ENCODE data around the gene ATP1B3. TPM values are rescaled to one million over a fixed set of nuclear protein-coding genes. Genes with fewer than 3 reads are reported as not detected.

The ATP1B3 gene
- total RNA-seq, 1 donor from 2014 or later, result 161 TPM

- Histone ChIP-seq H3K36me3 (peaks cover 16% of the 10 kb centered on the region), H3K27me3 (no peaks in the 10 kb centered on the region), H3K9me3 (no peaks in the 10 kb centered on the region), H3K4me3 (no peak overlapping the region), H3K27ac (no peak overlapping the region), H3K4me1 (no peaks in the 10 kb centered on the region)
- intact Hi-C loops (cut with DNase I), result no loop called here
- ATAC-seq, result no peak
- TF ChIP-seq CTCF (IDR thresholded peaks at IDR 0.05), result no peak
- no peak for DNase-seq
Measured at GRCh38 chr3:141949399-141949798, 73.0 kb downstream of the ATP1B3 start.

- Histone ChIP-seq H3K36me3 (peaks cover 16% of the 10 kb centered on the region), H3K27ac (no peak overlapping the region), H3K4me3 (no peak overlapping the region), H3K27me3 (no peaks in the 10 kb centered on the region), H3K9me3 (no peaks in the 10 kb centered on the region), H3K4me1 (no peaks in the 10 kb centered on the region)
- ATAC-seq (no peak), DNase-seq (no peak)
- intact Hi-C loops (cut with DNase I), result no loop called here
- no peak for TF ChIP-seq CTCF (IDR thresholded peaks at IDR 0.05)
Measured at GRCh38 chr3:141949972-141950371, 73.5 kb downstream of the ATP1B3 start.

DNA sequence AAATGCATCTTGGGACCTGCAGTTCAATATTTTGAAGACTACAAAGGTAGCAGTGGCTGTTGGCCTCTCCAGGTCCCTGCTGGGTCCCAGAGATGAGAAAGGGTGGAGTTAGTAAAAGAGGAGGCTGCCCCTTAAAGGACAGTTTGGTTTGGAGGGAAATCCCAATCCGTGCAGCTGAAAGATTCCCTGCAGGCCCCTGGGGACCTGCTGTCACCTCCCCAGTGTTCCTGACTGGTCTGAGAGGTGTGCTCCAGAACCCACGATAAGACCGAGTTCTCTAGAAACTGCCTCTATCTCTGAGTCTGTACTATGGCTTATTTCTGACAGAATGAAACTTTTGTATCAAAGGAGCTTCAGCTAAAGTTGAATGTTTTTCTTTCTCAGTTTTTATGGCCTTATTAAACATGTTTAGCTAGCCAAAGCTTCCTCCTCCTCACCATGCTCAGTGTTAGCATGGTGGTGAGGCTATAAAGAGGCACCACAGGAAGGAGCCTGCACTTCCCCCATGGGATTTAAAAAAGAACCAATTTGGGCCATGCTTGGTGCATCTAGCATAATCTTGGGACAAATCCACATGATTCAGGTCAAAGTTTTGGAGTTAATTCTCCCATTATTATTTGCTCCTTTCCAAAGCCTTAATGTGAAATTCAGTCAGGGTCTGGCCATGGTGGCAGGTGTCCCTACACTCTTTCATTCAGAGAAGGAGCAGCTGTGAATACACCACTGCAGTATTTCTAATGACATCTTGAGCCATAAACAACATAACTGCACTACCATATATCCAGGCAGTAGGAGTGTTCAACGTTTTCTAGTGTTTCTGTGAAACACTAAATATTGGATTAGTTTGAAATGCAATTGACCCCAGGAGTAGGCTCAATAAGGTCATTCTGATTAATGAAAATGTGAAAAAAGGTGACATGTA, 74.4 kb downstream of the ATP1B3 start:
- no peaks in the 10 kb centered on the region for H3K27me3 ChIP-seq
- DNase-seq, result no peak
- intact Hi-C loops (cut with DNase I), result no loop called here
- H3K9me3 ChIP-seq, result no peaks in the 10 kb centered on the region
- no peak for ATAC-seq
- no peak for TF ChIP-seq CTCF (IDR thresholded peaks at IDR 0.05)
- no peak overlapping the region for H3K4me3 ChIP-seq
- H3K4me1 ChIP-seq, result no peaks in the 10 kb centered on the region
- H3K36me3 ChIP-seq, result peaks cover 16% of the 10 kb centered on the region
- H3K27ac ChIP-seq, result no peak overlapping the region

GRCh38 chr3:141952611-141953010, 76.2 kb downstream of the ATP1B3 start:
- no peak for DNase-seq
- no peaks in the 10 kb centered on the region for H3K4me1 ChIP-seq
- H3K27me3 ChIP-seq, result no peaks in the 10 kb centered on the region
- H3K27ac ChIP-seq, result no peak overlapping the region
- no peak for TF ChIP-seq CTCF (IDR thresholded peaks at IDR 0.05)
- H3K4me3 ChIP-seq, result no peak overlapping the region
- ATAC-seq, result no peak
- H3K9me3 ChIP-seq, result no peaks in the 10 kb centered on the region
- intact Hi-C loops (cut with DNase I), result no loop called here
- peaks cover 16% of the 10 kb centered on the region for H3K36me3 ChIP-seq

- no peaks in the 10 kb centered on the region for H3K27me3 ChIP-seq
- H3K9me3 ChIP-seq, result no peaks in the 10 kb centered on the region
- DNase-seq (no peak), ATAC-seq (no peak)
- H3K4me1 ChIP-seq, result no peaks in the 10 kb centered on the region
- H3K27ac ChIP-seq, result no peak overlapping the region
- H3K4me3 ChIP-seq, result no peak overlapping the region
- no peak for TF ChIP-seq CTCF (IDR thresholded peaks at IDR 0.05)
- intact Hi-C loops (cut with DNase I), result no loop called here
- peaks cover 21% of the 10 kb centered on the region for H3K36me3 ChIP-seq
Measured at GRCh38 chr3:141955175-141955574, 78.7 kb downstream of the ATP1B3 start.
